HG03025 (cell line): Measurements from ENCODE around the gene BRPF3.
"Not testable (repeated sequence)": the region's sequence is repeated elsewhere in the genome, so short reads cannot be mapped to it uniquely, and the experiment has no call there.

Source experiments
- ATAC-seq: cut with Tn5 transposase; IDR thresholded peaks from one replicate; pipeline ENCODE4 v1.9.1; 2021; ENCODE audit warnings: mild to moderate bottlenecking, moderate library complexity; ENCODE audit not compliant: unreplicated experiment, low FRiP score

BRPF3 gene

GRCh38 chr6:36200154-36200891 is 3.8 kb downstream of the BRPF3 start:
- no peak for ATAC-seq

GRCh38 chr6:36200998-36201596 is 4.6 kb downstream of the BRPF3 start:
- no peak for ATAC-seq

GRCh38 chr6:36201612-36202011 is 5.1 kb downstream of the BRPF3 start:
- ATAC-seq, result no peak

GRCh38 chr6:36202101-36202500 is 5.6 kb downstream of the BRPF3 start:
- no peak for ATAC-seq

GRCh38 chr6:36204068-36204753 is 7.7 kb downstream of the BRPF3 start:
- no peak for ATAC-seq

GRCh38 chr6:36207155-36207554 is 10.6 kb downstream of the BRPF3 start:
- ATAC-seq, result no peak

- no peak for ATAC-seq
These were observed 13.1 kb downstream of the BRPF3 start for GRCh38 chr6:36209606-36210005.

- ATAC-seq, result no peak
These were observed 13.6 kb downstream of the BRPF3 start for GRCh38 chr6:36210182-36210581.

GRCh38 chr6:36210886-36211595 is 14.5 kb downstream of the BRPF3 start:
- no peak for ATAC-seq

- ATAC-seq, result no peak
These were observed 20.0 kb downstream of the BRPF3 start for GRCh38 chr6:36216559-36216958.

- no peak for ATAC-seq
These were observed 20.6 kb downstream of the BRPF3 start for GRCh38 chr6:36217188-36217587.

- no peak for ATAC-seq
These were observed 21.4 kb downstream of the BRPF3 start for GRCh38 chr6:36217946-36218345.

GRCh38 chr6:36218516-36218915 is 22.0 kb downstream of the BRPF3 start:
- ATAC-seq, result not testable (repeated sequence)

GRCh38 chr6:36219081-36219480 is 22.5 kb downstream of the BRPF3 start:
- no peak for ATAC-seq

- no peak for ATAC-seq
These were observed 23.7 kb downstream of the BRPF3 start for GRCh38 chr6:36220226-36220625.

- ATAC-seq, result no peak
These were observed 25.1 kb downstream of the BRPF3 start for GRCh38 chr6:36221674-36222073.

- ATAC-seq, result no peak
These were observed 26.4 kb downstream of the BRPF3 start for GRCh38 chr6:36222924-36223323.

GRCh38 chr6:36223706-36224105 is 27.2 kb downstream of the BRPF3 start:
- no peak for ATAC-seq

GRCh38 chr6:36224918-36225461 is 28.4 kb downstream of the BRPF3 start:
- no peak for ATAC-seq

GRCh38 chr6:36226438-36227047 is 30.0 kb downstream of the BRPF3 start:
- ATAC-seq, result no peak
